ENCODE measurements around the gene ZNF850.
A peak's percentile ranks its signal among the peaks of the same experiment; 100 is the strongest.
"Not testable (repeated sequence)": the region's sequence is repeated elsewhere in the genome, so short reads cannot be mapped to it uniquely, and the experiment has no call there.

ZNF850 gene

DNA sequence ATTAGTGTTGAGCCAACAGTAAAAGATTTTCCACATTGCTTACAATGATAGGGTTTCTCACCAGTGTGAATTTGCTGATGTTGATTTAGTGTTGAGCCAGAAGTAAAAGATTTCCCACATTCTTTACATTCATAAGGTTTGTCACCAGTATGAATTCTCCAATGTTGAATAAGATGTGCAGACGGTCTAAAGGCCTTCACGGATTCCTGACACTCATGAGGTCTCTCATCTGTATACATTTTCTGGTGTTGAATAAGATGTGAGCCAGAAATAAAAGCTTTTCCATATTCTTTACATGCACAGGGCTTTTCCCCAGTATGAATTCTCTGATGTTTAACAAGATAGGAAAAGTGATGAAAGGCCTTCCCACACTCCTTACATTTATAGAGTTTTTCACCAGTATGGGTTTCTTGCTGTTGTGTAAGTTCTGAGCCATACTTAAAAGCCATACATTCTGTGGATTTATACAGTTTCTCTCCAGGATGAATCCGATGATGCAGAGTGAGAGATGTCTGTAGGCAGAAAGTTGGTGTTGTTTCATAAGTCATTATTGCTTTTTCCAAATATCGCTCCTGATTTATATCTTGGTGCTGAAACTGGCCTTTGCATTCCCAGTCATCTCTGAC is 22.4 kb downstream of the ZNF850 start:
- Histone ChIP-seq H3K9ac (ENCODE audit: low read depth, low read length) (no peak overlapping the region), H3K4me1 (ENCODE audit: control insufficient read depth, insufficient read depth, low read length) (no peaks in the 10 kb centered on the region), H3K9me3 (replicated peaks; ENCODE audit: low read length) (peaks cover 74% of the 10 kb centered on the region), H3K27me3 (ENCODE audit: control insufficient read depth, insufficient read depth, low read length) (no peaks in the 10 kb centered on the region), H3K4me2 (ENCODE audit: low read length) (no peak overlapping the region), H3K4me3 (ENCODE audit: low read length) (peak overlapping the region; percentile 30), H3K36me3 (ENCODE audit: insufficient read depth, low read length) (peaks cover 52% of the 10 kb centered on the region)

DNA sequence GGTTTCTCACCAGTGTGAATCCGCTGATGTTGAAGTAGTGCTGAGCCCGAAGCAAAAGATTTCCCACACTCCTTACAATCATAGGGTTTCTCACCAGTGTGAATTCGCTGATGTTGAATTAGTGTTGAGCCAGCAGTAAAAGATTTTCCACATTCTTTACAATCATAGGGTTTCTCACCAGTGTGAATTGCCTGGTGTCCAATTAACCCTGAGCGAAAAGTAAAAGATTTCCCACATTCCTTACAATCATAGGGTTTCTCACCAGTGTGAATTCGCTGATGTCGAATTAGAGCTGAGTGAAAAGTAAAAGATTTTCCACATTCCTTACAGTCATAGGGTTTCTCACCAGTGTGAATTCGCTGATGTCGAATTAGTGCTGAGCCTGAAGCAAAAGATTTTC is 23.0 kb downstream of the ZNF850 start:
- H3K9ac ChIP-seq (ENCODE audit: low read depth, low read length); H3K4me1 ChIP-seq (ENCODE audit: control insufficient read depth, insufficient read depth, low read length); H3K4me3 ChIP-seq (ENCODE audit: low read length); H3K4me2 ChIP-seq (ENCODE audit: low read length); H3K27me3 ChIP-seq (ENCODE audit: control insufficient read depth, insufficient read depth, low read length): not testable (repeated sequence)
- peaks cover 76% of the 10 kb centered on the region for H3K9me3 ChIP-seq (replicated peaks; ENCODE audit: low read length)
- peaks cover 49% of the 10 kb centered on the region for H3K36me3 ChIP-seq (ENCODE audit: insufficient read depth, low read length)

DNA sequence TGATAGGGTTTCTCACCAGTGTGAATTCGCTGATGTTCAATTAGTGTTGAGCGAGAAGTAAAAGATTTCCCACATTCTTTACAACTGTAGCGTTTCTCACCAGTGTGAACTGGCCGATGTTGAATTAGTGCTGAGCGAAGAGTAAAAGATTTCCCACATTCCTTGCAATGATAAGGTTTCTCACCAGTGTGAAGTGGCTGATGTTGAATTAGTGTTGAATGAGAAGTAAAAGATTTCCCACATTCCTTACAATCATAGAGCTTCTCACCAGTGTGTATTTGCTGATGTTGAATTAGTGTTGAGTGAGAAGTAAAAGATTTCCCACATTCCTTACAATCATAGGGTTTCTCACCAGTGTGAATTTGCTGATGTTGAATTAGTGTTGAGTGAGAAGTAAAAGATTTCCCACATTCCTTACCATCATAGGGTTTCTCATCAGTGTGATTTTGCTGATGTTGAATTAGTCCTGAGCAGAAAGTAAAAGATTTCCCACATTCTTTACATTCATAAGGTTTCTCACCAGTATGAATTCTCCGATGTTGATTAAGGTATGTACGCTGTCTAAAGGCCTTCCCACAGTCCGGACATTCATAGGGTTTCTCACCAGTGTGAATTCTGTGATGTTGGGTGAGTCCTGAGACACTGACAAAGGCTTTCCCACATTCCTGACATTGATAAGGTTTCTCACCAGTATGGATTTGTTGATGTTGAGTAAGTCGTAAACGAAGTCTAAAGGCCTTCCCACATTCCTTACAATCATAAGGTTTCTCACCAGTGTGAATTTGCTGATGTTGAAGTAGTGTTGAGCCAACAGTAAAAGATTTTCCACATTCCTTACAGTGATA is 24.0 kb downstream of the ZNF850 start:
- H3K27me3 ChIP-seq (ENCODE audit: control insufficient read depth, insufficient read depth, low read length) = no peaks in the 10 kb centered on the region
- no peak overlapping the region for H3K4me2 ChIP-seq (ENCODE audit: low read length)
- peaks cover 46% of the 10 kb centered on the region for H3K36me3 ChIP-seq (ENCODE audit: insufficient read depth, low read length)
- H3K9me3 ChIP-seq (replicated peaks; ENCODE audit: low read length) = peaks cover 79% of the 10 kb centered on the region
- H3K9ac ChIP-seq (ENCODE audit: low read depth, low read length) = no peak overlapping the region
- H3K4me3 ChIP-seq (ENCODE audit: low read length) = no peak overlapping the region
- no peaks in the 10 kb centered on the region for H3K4me1 ChIP-seq (ENCODE audit: control insufficient read depth, insufficient read depth, low read length)

DNA sequence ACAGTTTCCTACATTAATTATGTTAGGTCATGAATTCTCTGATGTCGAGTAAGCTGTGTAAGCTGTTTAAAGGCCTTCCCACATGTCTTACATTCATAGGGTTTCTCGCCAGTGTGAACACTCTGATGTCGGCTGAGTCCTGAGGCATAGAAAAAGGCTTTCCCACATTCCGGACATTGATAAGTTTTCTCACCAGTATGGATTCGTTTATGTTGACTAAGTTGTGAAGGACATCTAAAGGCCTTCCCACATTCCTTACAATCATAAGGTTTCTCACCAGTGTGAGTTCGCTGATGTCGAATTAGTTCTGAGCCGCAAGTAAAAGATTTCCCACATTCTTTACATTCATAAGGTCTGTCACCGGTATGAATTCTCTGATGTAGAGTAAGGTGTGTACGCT is 24.9 kb downstream of the ZNF850 start:
- H3K4me2 ChIP-seq (ENCODE audit: low read length) = no peak overlapping the region
- H3K9ac ChIP-seq (ENCODE audit: low read depth, low read length) = no peak overlapping the region
- peaks cover 80% of the 10 kb centered on the region for H3K9me3 ChIP-seq (replicated peaks; ENCODE audit: low read length)
- H3K36me3 ChIP-seq (ENCODE audit: insufficient read depth, low read length) = peaks cover 43% of the 10 kb centered on the region
- no peaks in the 10 kb centered on the region for H3K27me3 ChIP-seq (ENCODE audit: control insufficient read depth, insufficient read depth, low read length)
- no peaks in the 10 kb centered on the region for H3K4me1 ChIP-seq (ENCODE audit: control insufficient read depth, insufficient read depth, low read length)
- H3K4me3 ChIP-seq (ENCODE audit: low read length) = no peak overlapping the region

DNA sequence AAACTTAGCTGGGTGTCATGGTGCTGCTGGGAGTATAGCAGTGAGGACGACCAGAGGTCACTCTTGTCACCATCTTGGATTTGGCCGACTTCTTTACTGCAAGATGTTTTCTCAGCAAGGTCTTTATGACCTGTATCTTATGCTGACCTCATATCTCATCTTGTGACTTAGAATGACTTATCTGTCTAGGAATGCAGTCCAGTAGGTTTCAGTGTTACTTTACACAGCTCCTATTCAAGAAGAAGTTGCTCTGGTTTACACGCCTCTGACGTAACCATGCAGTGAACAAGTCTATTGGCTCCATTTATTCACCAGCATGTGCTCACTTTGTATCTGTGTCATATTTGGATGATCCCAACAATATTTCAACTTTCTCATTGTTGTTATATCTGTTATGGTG is 26.7 kb downstream of the ZNF850 start:
- H3K4me1 ChIP-seq (ENCODE audit: control insufficient read depth, insufficient read depth, low read length) = no peaks in the 10 kb centered on the region
- H3K27me3 ChIP-seq (ENCODE audit: control insufficient read depth, insufficient read depth, low read length) = no peaks in the 10 kb centered on the region
- peaks cover 70% of the 10 kb centered on the region for H3K9me3 ChIP-seq (replicated peaks; ENCODE audit: low read length)
- H3K36me3 ChIP-seq (ENCODE audit: insufficient read depth, low read length) = peaks cover 36% of the 10 kb centered on the region
- H3K9ac ChIP-seq (ENCODE audit: low read depth, low read length) = no peak overlapping the region
- H3K4me2 ChIP-seq (ENCODE audit: low read length) = no peak overlapping the region
- no peak overlapping the region for H3K4me3 ChIP-seq (ENCODE audit: low read length)

DNA sequence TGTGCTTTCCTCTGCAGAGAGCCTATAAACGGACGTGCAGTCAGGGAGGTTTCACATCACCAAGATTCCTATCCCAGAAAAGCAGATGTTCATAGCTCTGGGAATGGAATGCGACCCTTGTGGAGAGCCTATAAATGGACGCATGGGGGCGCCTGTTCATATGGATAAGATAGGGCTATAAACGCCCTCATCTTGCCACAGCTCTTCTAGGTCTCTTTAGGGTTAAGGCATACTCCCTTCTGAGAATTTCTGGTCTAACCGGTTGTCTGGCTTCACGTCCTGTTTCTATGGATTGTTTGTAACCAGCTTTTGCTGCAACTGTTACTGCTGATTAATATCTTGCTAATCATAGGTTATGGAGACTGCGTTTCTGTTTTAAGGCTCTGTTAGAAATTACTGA is 36.4 kb downstream of the ZNF850 start:
- not testable (repeated sequence) for H3K4me3 ChIP-seq (ENCODE audit: low read length); H3K27me3 ChIP-seq (ENCODE audit: control insufficient read depth, insufficient read depth, low read length); H3K9ac ChIP-seq (ENCODE audit: low read depth, low read length); H3K4me2 ChIP-seq (ENCODE audit: low read length); H3K4me1 ChIP-seq (ENCODE audit: control insufficient read depth, insufficient read depth, low read length); H3K36me3 ChIP-seq (ENCODE audit: insufficient read depth, low read length)
- H3K9me3 ChIP-seq (replicated peaks; ENCODE audit: low read length) = peaks cover 28% of the 10 kb centered on the region

DNA sequence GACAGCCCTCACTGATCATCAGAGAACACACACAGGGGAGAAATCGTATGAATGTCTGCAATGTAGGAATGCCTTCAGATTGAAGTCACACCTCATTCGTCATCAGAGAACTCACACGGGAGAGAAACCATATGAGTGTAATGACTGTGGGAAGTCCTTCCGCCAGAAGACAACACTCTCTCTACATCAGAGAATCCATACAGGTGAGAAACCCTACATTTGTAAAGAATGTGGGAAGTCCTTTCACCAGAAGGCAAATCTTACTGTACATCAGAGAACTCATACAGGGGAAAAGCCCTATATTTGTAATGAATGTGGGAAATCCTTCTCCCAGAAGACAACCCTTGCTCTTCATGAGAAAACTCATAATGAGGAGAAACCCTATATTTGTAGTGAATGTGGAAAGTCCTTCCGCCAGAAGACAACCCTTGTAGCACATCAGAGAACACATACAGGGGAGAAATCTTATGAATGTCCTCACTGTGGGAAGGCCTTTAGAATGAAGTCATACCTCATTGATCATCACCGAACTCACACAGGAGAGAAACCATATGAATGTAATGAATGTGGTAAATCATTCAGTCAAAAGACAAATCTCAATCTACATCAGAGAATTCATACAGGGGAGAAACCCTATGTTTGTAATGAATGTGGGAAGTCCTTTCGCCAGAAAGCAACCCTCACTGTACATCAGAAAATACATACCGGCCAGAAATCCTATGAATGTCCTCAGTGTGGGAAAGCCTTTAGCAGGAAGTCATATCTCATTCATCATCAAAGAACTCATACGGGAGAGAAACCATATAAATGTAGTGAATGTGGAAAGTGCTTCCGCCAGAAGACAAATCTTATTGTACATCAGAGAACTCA is 52.7 kb downstream of the ZNF850 start:
- H3K4me3 ChIP-seq (ENCODE audit: low read length) = no peak overlapping the region
- H3K4me2 ChIP-seq (ENCODE audit: low read length) = no peak overlapping the region
- no peak overlapping the region for H3K9ac ChIP-seq (ENCODE audit: low read depth, low read length)
- H3K4me1 ChIP-seq (ENCODE audit: control insufficient read depth, insufficient read depth, low read length) = no peaks in the 10 kb centered on the region
- H3K27me3 ChIP-seq (ENCODE audit: control insufficient read depth, insufficient read depth, low read length) = no peaks in the 10 kb centered on the region
- peaks cover 69% of the 10 kb centered on the region for H3K9me3 ChIP-seq (replicated peaks; ENCODE audit: low read length)
- H3K36me3 ChIP-seq (ENCODE audit: insufficient read depth, low read length) = peaks cover 63% of the 10 kb centered on the region

DNA sequence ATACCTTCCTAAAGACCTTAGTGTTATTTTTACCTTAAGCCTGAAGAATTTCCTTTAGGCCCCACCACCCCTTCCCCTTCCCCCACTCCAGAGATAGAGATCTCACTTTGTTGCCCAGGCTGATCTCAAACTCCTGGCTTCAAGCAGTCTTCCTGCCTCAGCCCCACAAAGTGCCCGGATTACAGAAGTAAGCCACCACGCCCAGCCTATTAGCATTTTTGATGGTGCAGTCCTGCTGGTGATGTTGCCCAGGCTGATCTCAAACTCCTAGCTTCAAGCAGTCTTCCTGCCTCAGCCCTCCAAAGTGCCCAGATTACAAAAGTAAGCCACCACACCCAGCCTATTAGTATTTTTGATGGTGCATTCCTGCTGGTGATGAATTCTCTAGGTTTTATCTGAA is 63.2 kb downstream of the ZNF850 start:
- no peak overlapping the region for H3K4me3 ChIP-seq (ENCODE audit: low read length)
- H3K4me2 ChIP-seq (ENCODE audit: low read length) = no peak overlapping the region
- H3K9me3 ChIP-seq (replicated peaks; ENCODE audit: low read length) = peaks cover 51% of the 10 kb centered on the region
- peaks cover 51% of the 10 kb centered on the region for H3K36me3 ChIP-seq (ENCODE audit: insufficient read depth, low read length)
- no peaks in the 10 kb centered on the region for H3K27me3 ChIP-seq (ENCODE audit: control insufficient read depth, insufficient read depth, low read length)
- H3K9ac ChIP-seq (ENCODE audit: low read depth, low read length) = no peak overlapping the region
- no peaks in the 10 kb centered on the region for H3K4me1 ChIP-seq (ENCODE audit: control insufficient read depth, insufficient read depth, low read length)

DNA sequence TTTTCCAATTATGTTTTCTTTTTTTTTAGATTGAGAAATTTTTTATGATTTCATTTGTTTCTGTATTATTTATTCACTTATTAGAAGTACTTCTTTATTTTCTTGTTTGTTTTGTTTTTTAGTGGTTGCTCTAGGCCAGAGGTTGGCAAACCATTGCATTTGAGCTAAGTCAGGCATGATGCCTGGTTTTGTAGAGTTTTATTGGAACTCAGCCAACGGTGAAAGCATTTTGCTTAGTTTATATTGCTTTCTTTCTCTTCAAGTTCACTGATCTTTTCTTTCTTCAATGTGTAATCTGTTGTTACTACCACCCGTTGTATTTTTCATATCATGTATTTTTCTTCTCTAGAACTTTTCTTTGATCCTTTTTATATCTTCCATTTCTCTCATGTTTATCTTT is 65.5 kb downstream of the ZNF850 start:
- Histone ChIP-seq H3K36me3 (ENCODE audit: insufficient read depth, low read length) (peaks cover 30% of the 10 kb centered on the region), H3K4me1 (ENCODE audit: control insufficient read depth, insufficient read depth, low read length) (no peaks in the 10 kb centered on the region), H3K27me3 (ENCODE audit: control insufficient read depth, insufficient read depth, low read length) (no peaks in the 10 kb centered on the region), H3K4me2 (ENCODE audit: low read length) (no peak overlapping the region), H3K9me3 (replicated peaks; ENCODE audit: low read length) (peaks cover 36% of the 10 kb centered on the region), H3K4me3 (ENCODE audit: low read length) (no peak overlapping the region), H3K9ac (ENCODE audit: low read depth, low read length) (no peak overlapping the region)

DNA sequence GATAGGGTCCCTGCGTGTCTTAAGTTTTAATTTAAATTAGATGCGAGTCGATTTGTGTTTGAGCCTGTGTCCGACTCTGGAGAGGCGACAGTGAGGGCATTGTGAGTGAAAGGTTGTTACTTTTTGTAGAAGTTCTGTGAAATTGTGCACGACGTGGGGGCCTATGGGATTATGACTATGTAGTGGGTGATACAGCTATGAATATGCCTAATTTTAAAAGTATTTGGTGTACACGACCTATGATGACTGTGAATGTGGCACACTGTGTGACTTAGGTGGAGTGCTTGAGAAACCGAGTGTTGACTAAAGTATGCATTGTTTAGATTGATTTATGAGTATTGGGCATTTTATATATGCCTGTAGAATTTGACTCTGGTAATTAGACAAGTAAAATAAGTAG is 84.5 kb downstream of the ZNF850 start:
- Histone ChIP-seq H3K4me2 (ENCODE audit: low read length) (peak overlapping the region; percentile 89), H3K4me1 (ENCODE audit: control insufficient read depth, insufficient read depth, low read length) (no peaks in the 10 kb centered on the region), H3K9me3 (replicated peaks; ENCODE audit: low read length) (no peaks in the 10 kb centered on the region), H3K4me3 (ENCODE audit: low read length) (peak overlapping the region; percentile 97), H3K27me3 (ENCODE audit: control insufficient read depth, insufficient read depth, low read length) (no peaks in the 10 kb centered on the region), H3K36me3 (ENCODE audit: insufficient read depth, low read length) (peaks cover 39% of the 10 kb centered on the region), H3K9ac (ENCODE audit: low read depth, low read length) (peak overlapping the region; percentile 91)

DNA sequence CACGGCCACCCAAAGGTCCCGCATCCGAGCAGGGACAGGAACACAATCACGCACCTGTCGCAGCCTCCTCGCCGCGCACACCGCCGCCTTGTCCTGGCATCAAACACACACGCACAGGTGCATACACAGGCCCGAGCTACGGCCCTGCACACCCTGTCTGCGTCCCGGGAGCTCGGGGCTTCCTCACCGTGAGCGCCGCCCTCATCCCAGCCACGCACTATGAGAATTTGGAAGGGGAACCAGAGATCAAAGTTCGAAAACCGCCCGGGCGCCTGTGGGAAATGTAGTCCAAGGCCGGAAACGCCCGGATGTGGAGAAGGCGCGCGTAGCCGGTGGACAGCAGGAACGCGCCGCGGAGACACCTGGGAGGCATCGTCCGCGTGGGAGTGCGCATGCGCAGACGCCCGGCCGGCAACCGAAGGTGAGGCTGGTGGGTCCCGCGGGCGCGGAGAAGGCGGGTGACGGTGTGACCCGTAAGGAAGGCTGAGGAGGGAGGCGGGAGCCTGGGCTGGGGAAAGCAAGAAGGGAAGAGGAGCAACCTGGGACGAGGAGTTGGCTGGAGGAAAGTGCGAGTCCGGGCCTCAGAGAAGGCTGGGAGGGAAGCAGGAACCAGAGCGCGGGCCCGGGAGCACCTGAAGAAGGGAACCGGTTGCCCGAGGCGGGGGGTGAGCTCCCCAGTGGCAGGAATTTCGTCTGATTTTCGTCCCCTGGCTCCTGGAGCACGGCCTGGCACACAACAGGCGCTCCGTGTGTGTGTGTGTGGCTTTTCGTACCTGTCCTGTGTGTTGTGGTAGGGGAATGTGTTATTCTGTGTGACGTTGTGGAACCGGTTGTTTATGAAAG is 85.2 kb downstream of the ZNF850 start, which contains the start of gene ZNF567:
Gene ZNF567 (plus strand): TSS at position 399 of the 843 bp plus-strand sequence. CDS start 7,256 bp downstream, outside the sequence.
- Histone ChIP-seq H3K27me3 (ENCODE audit: control insufficient read depth, insufficient read depth, low read length) (no peaks in the 10 kb centered on the region), H3K4me2 (ENCODE audit: low read length) (peak within 1 kb of the TSS; percentile 89), H3K9ac (ENCODE audit: low read depth, low read length) (peak within 1 kb of the TSS; percentile 91), H3K4me1 (ENCODE audit: control insufficient read depth, insufficient read depth, low read length) (no peaks in the 10 kb centered on the region), H3K36me3 (ENCODE audit: insufficient read depth, low read length) (peaks cover 33% of the 10 kb centered on the region), H3K9me3 (replicated peaks; ENCODE audit: low read length) (no peaks in the 10 kb centered on the region), H3K4me3 (ENCODE audit: low read length) (peak within 1 kb of the TSS; percentile 97)
